ENCODE measurements around the gene GPRASP2.
"Not testable (repeated sequence)": the region's sequence is repeated elsewhere in the genome, so short reads cannot be mapped to it uniquely, and the experiment has no call there.

GPRASP2 gene

DNA sequence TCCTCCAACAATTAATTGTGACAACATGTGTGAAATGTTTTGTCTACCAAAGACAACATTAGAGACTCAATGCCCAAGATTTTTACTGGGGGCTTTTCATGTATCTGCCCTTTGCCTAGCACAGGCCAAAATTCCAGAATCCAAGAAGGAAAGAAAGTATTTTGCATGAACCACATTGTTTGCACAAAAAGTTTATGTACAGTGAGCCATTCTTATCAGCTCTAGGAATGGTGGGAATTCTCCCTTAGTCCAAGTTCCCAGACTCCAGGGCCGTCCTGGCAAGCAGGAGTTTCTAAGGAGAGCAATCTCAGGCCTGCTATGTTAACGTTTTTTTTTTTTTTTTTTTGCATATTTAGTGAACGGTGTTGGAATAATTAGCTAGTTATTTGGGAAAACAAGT, 39.4 kb upstream of the GPRASP2 start:
- H3K9me3 ChIP-seq (ENCODE audit: insufficient read depth, low read length, severe bottlenecking) = no peaks in the 10 kb centered on the region
- no peak overlapping the region for H2AFZ ChIP-seq (ENCODE audit: low read depth, low read length)
- no peak overlapping the region for H3K4me3 ChIP-seq (ENCODE audit: low read depth in 1 of 2, low read length in 2 of 2)
- H3K27me3 ChIP-seq (ENCODE audit: insufficient read depth, low read length, poor library complexity) = no peaks in the 10 kb centered on the region
- no peaks in the 10 kb centered on the region; the same call in 1 of the 2 replicates for H3K36me3 ChIP-seq (ENCODE audit: insufficient read depth, low read length)
- H3K4me2 ChIP-seq (ENCODE audit: insufficient read depth, low read length) = no peak overlapping the region
- no peak overlapping the region for H3K27ac ChIP-seq (ENCODE audit: low read length)
- no peak for TF ChIP-seq EZH2 (IDR thresholded peaks at IDR 0.05; ENCODE audit: borderline replicate concordance, low read depth, low read length, severe bottlenecking)
- TF ChIP-seq, protein P1, sequence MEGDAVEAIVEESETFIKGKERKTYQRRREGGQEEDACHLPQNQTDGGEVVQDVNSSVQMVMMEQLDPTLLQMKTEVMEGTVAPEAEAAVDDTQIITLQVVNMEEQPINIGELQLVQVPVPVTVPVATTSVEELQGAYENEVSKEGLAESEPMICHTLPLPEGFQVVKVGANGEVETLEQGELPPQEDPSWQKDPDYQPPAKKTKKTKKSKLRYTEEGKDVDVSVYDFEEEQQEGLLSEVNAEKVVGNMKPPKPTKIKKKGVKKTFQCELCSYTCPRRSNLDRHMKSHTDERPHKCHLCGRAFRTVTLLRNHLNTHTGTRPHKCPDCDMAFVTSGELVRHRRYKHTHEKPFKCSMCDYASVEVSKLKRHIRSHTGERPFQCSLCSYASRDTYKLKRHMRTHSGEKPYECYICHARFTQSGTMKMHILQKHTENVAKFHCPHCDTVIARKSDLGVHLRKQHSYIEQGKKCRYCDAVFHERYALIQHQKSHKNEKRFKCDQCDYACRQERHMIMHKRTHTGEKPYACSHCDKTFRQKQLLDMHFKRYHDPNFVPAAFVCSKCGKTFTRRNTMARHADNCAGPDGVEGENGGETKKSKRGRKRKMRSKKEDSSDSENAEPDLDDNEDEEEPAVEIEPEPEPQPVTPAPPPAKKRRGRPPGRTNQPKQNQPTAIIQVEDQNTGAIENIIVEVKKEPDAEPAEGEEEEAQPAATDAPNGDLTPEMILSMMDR (IDR thresholded peaks at IDR 0.05; ENCODE audit: borderline replicate concordance, extremely low read depth, low read length, poor library complexity, severe bottlenecking) = no peak
- ATAC-seq (ENCODE audit: insufficient read depth, low read depth) (no peak), DNase-seq (no peak)
- no peaks in the 10 kb centered on the region for H4K20me1 ChIP-seq (ENCODE audit: insufficient read depth, low read length)
- H3K79me2 ChIP-seq (ENCODE audit: insufficient read depth, low read length) = no peaks in the 10 kb centered on the region
- H3K9ac ChIP-seq (ENCODE audit: low read depth, low read length) = no peak overlapping the region
- H3K4me1 ChIP-seq (ENCODE audit: insufficient read depth, low read length) = no peaks in the 10 kb centered on the region

DNA sequence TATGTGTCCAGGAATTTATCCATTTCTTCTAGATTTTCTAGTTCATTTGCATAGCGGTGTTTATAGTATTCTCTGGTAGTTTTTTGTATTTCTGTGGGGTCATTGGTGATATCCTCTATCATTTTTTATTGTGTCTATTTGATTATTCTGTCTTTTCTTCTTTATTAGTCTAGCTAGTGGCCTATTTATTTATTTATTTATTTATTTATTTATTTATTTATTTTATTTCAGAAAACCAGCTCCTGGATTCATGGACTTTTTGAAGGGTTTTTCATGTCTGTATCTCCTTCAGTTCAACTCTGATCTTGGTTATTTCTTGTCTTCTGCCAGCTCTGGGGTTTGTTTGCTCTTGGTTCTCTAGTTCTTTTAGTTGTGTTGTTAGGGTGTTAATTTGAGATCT, 34.8 kb upstream of the GPRASP2 start:
- not testable (repeated sequence) for H3K9me3 ChIP-seq (ENCODE audit: insufficient read depth, low read length, severe bottlenecking); H3K9ac ChIP-seq (ENCODE audit: low read depth, low read length); H3K4me2 ChIP-seq (ENCODE audit: insufficient read depth, low read length); H2AFZ ChIP-seq (ENCODE audit: low read depth, low read length); H3K27me3 ChIP-seq (ENCODE audit: insufficient read depth, low read length, poor library complexity); H3K79me2 ChIP-seq (ENCODE audit: insufficient read depth, low read length); H3K4me3 ChIP-seq (ENCODE audit: low read depth in 1 of 2, low read length in 2 of 2); H3K27ac ChIP-seq (ENCODE audit: low read length); ATAC-seq (ENCODE audit: insufficient read depth, low read depth); H4K20me1 ChIP-seq (ENCODE audit: insufficient read depth, low read length); H3K4me1 ChIP-seq (ENCODE audit: insufficient read depth, low read length); DNase-seq; H3K36me3 ChIP-seq (ENCODE audit: insufficient read depth, low read length)

DNA sequence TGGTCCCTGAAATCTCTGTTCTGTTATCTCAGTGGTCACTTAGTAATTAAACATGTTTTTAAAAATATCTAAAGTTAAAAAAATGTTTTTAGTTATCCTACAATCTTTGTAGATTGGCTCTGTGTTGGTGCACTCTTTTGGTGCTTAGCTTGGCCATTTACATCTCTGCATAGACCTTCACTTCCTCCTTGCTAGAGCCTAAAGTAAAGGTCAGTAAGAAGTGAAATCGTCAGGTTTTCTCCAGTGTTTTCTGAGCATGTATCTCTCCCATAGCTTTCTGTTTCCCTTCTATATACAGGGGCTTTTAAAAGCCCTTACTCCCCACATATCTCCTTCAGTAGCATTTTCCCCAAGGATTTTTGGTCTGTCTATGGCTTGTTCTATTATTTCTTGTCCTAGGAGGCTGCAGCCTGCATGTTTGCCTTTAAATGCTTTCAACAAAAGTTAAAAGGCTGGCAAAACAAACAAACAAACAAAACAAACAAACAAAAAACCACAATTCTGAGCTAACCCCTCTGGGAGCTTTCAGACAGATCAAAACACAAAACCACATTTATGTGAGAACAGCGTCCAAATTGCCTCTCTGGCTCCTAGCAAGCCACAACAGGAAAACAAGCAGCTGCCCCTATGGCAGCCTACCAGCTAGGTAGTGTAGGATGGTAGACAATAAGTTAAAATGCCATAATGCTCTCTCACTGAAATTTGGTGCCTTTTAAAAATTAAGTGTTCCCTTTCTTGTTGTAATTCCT, 27.3 kb upstream of the GPRASP2 start:
- TF ChIP-seq, protein P1 (IDR thresholded peaks at IDR 0.05; ENCODE audit: borderline replicate concordance, extremely low read depth, low read length, poor library complexity, severe bottlenecking) = no peak
- no peak for TF ChIP-seq EZH2 (IDR thresholded peaks at IDR 0.05; ENCODE audit: borderline replicate concordance, low read depth, low read length, severe bottlenecking)
- Histone ChIP-seq H2AFZ (ENCODE audit: low read depth, low read length) (no peak overlapping the region), H3K4me3 (ENCODE audit: low read depth in 1 of 2, low read length in 2 of 2) (no peak overlapping the region), H3K27me3 (ENCODE audit: insufficient read depth, low read length, poor library complexity) (no peaks in the 10 kb centered on the region), H3K27ac (ENCODE audit: low read length) (no peak overlapping the region), H4K20me1 (ENCODE audit: insufficient read depth, low read length) (no peaks in the 10 kb centered on the region), H3K36me3 (ENCODE audit: insufficient read depth, low read length) (no peaks in the 10 kb centered on the region), H3K4me1 (ENCODE audit: insufficient read depth, low read length) (peaks cover 5% of the 10 kb centered on the region; the same call in 1 of the 2 replicates), H3K79me2 (ENCODE audit: insufficient read depth, low read length) (no peaks in the 10 kb centered on the region), H3K4me2 (ENCODE audit: insufficient read depth, low read length) (no peak overlapping the region), H3K9ac (ENCODE audit: low read depth, low read length) (no peak overlapping the region), H3K9me3 (ENCODE audit: insufficient read depth, low read length, severe bottlenecking) (no peaks in the 10 kb centered on the region)
- ATAC-seq (ENCODE audit: insufficient read depth, low read depth) (no peak; the same call in 2 of the 3 replicates), DNase-seq (no peak)

DNA sequence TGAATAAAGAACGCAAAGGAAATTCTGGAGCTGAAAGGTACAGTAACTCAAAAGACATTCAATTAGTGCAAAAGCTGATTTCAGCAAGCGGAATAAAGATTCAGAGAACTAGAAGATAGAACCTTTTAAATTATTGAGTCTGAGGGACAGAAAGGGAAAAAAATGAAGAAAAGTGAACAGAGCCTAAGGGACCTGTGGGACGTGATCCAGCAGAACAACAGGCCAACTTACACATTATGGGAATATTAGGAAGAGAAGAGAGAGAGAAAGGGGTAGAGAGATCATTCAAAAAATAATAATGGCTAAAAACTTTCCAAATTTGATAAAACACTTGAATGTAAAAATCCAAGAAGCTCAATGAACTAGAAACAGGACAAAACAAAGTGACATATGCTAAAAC, 17.5 kb upstream of the GPRASP2 start:
- ATAC-seq (ENCODE audit: insufficient read depth, low read depth) = no peak
- no peaks in the 10 kb centered on the region for H3K27me3 ChIP-seq (ENCODE audit: insufficient read depth, low read length, poor library complexity)
- no peak for DNase-seq
- H3K36me3 ChIP-seq (ENCODE audit: insufficient read depth, low read length) = no peaks in the 10 kb centered on the region
- H2AFZ ChIP-seq (ENCODE audit: low read depth, low read length) = no peak overlapping the region
- no peaks in the 10 kb centered on the region for H3K79me2 ChIP-seq (ENCODE audit: insufficient read depth, low read length)
- H3K9ac ChIP-seq (ENCODE audit: low read depth, low read length) = no peak overlapping the region
- no peaks in the 10 kb centered on the region for H3K4me1 ChIP-seq (ENCODE audit: insufficient read depth, low read length)
- no peak overlapping the region for H3K4me3 ChIP-seq (ENCODE audit: low read depth in 1 of 2, low read length in 2 of 2)
- no peak overlapping the region for H3K4me2 ChIP-seq (ENCODE audit: insufficient read depth, low read length)
- H3K9me3 ChIP-seq (ENCODE audit: insufficient read depth, low read length, severe bottlenecking) = no peaks in the 10 kb centered on the region
- TF ChIP-seq, protein P1 (IDR thresholded peaks at IDR 0.05; ENCODE audit: borderline replicate concordance, extremely low read depth, low read length, poor library complexity, severe bottlenecking) = no peak
- TF ChIP-seq EZH2 (IDR thresholded peaks at IDR 0.05; ENCODE audit: borderline replicate concordance, low read depth, low read length, severe bottlenecking) = no peak
- no peak overlapping the region for H3K27ac ChIP-seq (ENCODE audit: low read length)
- no peaks in the 10 kb centered on the region for H4K20me1 ChIP-seq (ENCODE audit: insufficient read depth, low read length)
